Endothelial cell of umbilical vein (primary cell): Measurements from ENCODE around the gene CHKB. TPM values are rescaled to one million over a fixed set of nuclear protein-coding genes. Genes with fewer than 3 reads are reported as not detected.

Experiments
- BruUV-seq: library from RNA; stranded (reverse); fragments of 400-500 nt; replicated peaks from 2 replicates; lab custom pipeline; 2021; lab: Mats Ljungman, UMichigan
- CTCF ChIA-PET: fragments of 300-600, 350-600 bp; sonication (Branson Sonifier 250); formaldehyde crosslinking; loops from one replicate; lab custom pipeline; 2021; ENCODE audit warnings: antibody characterized with exemption, inconsistent platforms; lab: Charles Lee
- POLR2A ChIA-PET: fragments of 300-600, 350-600 bp; sonication (Branson Sonifier 250); formaldehyde crosslinking; loops from one replicate; lab custom pipeline; 2021; ENCODE audit warnings: antibody characterized with exemption, inconsistent platforms; lab: Charles Lee
- DNase-seq: peaks from one replicate; pipeline ENCODE4 v3.0.0-alpha.2; 2011; ENCODE audit warnings: low read depth, low spot score
- FAIRE-seq: peaks from 2 replicates; lab custom pipeline; 2011; peaks lifted over from hg19 to GRCh38; lab: Jason Lieb, UNC
- H2AFZ ChIP-seq: 2 replicates; pipeline ENCODE4 v1.6.0; 2012; ENCODE audit warnings: low read depth, low read length, control low read depth, inconsistent platforms
- H3K27ac ChIP-seq: 2 replicates; pipeline ENCODE4 v1.5.1; 2011; ENCODE audit warnings: low read depth, mild to moderate bottlenecking, control low read depth, low read length, moderate library complexity; ENCODE audit not compliant: insufficient read depth
- H3K27me3 ChIP-seq, 2 experiments: 2 replicates each; pipeline versions ENCODE4 v1.6.0 to v1.6.1; 2011; ENCODE audit warnings: low read length in 2 of 2, mixed read lengths in 1 of 2; ENCODE audit not compliant: control insufficient read depth in 2 of 2, insufficient read depth in 2 of 2
- H3K36me3 ChIP-seq, 2 experiments: 2 replicates in 1 of 2; 3 replicates in 1 of 2; pipeline ENCODE4 v1.5.1; 2011; ENCODE audit warnings: low read length in 2 of 2, mild to moderate bottlenecking in 1 of 2, moderate library complexity in 1 of 2; ENCODE audit not compliant: control insufficient read depth in 2 of 2, insufficient read depth in 2 of 2; ENCODE audit errors: extremely low read depth in 1 of 2
- H3K4me1 ChIP-seq: 3 replicates; pipeline ENCODE4 v1.5.1; 2011; ENCODE audit warnings: mild to moderate bottlenecking, low read length; ENCODE audit not compliant: control insufficient read depth, insufficient read depth; ENCODE audit errors: extremely low read depth
- H3K4me2 ChIP-seq: 2 replicates; pipeline ENCODE4 v1.6.1; 2011; ENCODE audit warnings: low read length, control low read depth, mixed read lengths; ENCODE audit not compliant: insufficient read depth
- H3K4me3 ChIP-seq, 3 experiments: fragments of 200-600 bp in 1 of 3; sonication (generic), shearing (Covaris generic) in 1 of 3; replicated peaks in 1 of 3; 2 replicates each; pipeline ENCODE4 v1.5.1; 2011 to 2016; ENCODE audit warnings: control low read depth in 3 of 3, low read length in 3 of 3, mild to moderate bottlenecking in 2 of 3, inconsistent platforms in 1 of 3, low read depth in 1 of 3, moderate library complexity in 1 of 3; ENCODE audit not compliant: insufficient read depth in 1 of 3
- H3K79me2 ChIP-seq: 2 replicates; pipeline ENCODE4 v1.6.0; 2012; ENCODE audit warnings: low read length, inconsistent platforms; ENCODE audit not compliant: control insufficient read depth, insufficient read depth
- H3K9ac ChIP-seq: replicated peaks from 2 replicates; pipeline ENCODE3; 2011; ENCODE audit warnings: low read length, control low read depth; ENCODE audit not compliant: insufficient read depth; ENCODE audit errors: extremely low read depth
- H3K9me1 ChIP-seq: replicated peaks from 3 replicates; pipeline ENCODE4 v1.6.0; 2011; ENCODE audit warnings: mild to moderate bottlenecking, low read length; ENCODE audit not compliant: control insufficient read depth, insufficient read depth; ENCODE audit errors: extremely low read depth
- H3K9me3 ChIP-seq: replicated peaks from 2 replicates; pipeline ENCODE4 v1.5.1; 2012; ENCODE audit warnings: low read length, inconsistent platforms; ENCODE audit not compliant: control insufficient read depth, insufficient read depth
- H4K20me1 ChIP-seq: replicated peaks from 2 replicates; pipeline ENCODE3; 2011; ENCODE audit warnings: mild to moderate bottlenecking, low read length; ENCODE audit not compliant: control insufficient read depth, insufficient read depth; ENCODE audit errors: extremely low read depth
- CTCF ChIP-seq, 2 donors: IDR thresholded peaks; 1 replicate in 1 of 2; 2 replicates in 1 of 2; pipeline ENCODE4 v1.5.1; 2011; ENCODE audit warnings: low read length in 2 of 2, mild to moderate bottlenecking in 2 of 2, moderate library complexity in 2 of 2, control low read depth in 1 of 2, inconsistent platforms in 1 of 2, low read depth in 1 of 2; ENCODE audit not compliant: insufficient read depth in 1 of 2; ENCODE audit errors: extremely low read depth in 1 of 2
- EZH2 ChIP-seq: IDR thresholded peaks from 2 replicates; pipeline ENCODE4 v1.6.1; 2012; ENCODE audit warnings: borderline replicate concordance, low read depth, mild to moderate bottlenecking, moderate library complexity, low read length, inconsistent platforms; ENCODE audit not compliant: severe bottlenecking
- FOS ChIP-seq: IDR thresholded peaks from 2 replicates; pipeline ENCODE4 v1.6.1; 2011; ENCODE audit warnings: mild to moderate bottlenecking, low read length, moderate library complexity, borderline replicate concordance; ENCODE audit not compliant: insufficient read depth
- GATA2 ChIP-seq: IDR thresholded peaks from 2 replicates; pipeline ENCODE4 v1.7.0; 2011; ENCODE audit warnings: low read depth, mild to moderate bottlenecking, moderate library complexity, mixed read lengths, low read length; ENCODE audit not compliant: insufficient read length, insufficient read depth
- JUN ChIP-seq: IDR thresholded peaks from 2 replicates; pipeline ENCODE4 v1.6.1; 2011; ENCODE audit warnings: borderline replicate concordance, low read depth; ENCODE audit not compliant: insufficient read length, insufficient read depth
- MAX ChIP-seq: IDR thresholded peaks from 2 replicates; pipeline ENCODE4 v1.6.1; 2011; ENCODE audit not compliant: insufficient read depth, insufficient read length
- MYC ChIP-seq: IDR thresholded peaks from one replicate; pipeline ENCODE4 v1.6.1; 2011; ENCODE audit warnings: mild to moderate bottlenecking, low read depth, low read length
- POLR2A ChIP-seq: IDR thresholded peaks from 2 replicates; pipeline ENCODE4 v1.6.1; 2012; ENCODE audit warnings: low read depth, mild to moderate bottlenecking, control low read depth, low read length
- POLR2AphosphoS5 ChIP-seq: IDR thresholded peaks from 2 replicates; pipeline ENCODE4 v1.6.1; 2012; ENCODE audit warnings: low read depth, mild to moderate bottlenecking, control low read depth, low read length, moderate library complexity; ENCODE audit not compliant: insufficient read depth
- dilution Hi-C: fragments of 300-500 bp; cut with MboI; formaldehyde crosslinking; loops from one replicate; pipeline ENCODE4 v1.15.0; 2019; ENCODE audit warnings: low sequenced_read_pairs; ENCODE audit not compliant: extremely low pct_ligation_motif_present
- intact Hi-C: fragments of 100-400 bp; cut with micrococcal nuclease; formaldehyde crosslinking; loops from one replicate; pipeline ENCODE4 v1.10.0; 2022
- polyA plus RNA-seq, 4 experiments: library from polyadenylated mRNA; depleted of rRNA in 3 of 4; stranded (reverse) in 3 of 4; unstranded in 1 of 4; fragments of >200 nt; gene quantifications; 2 replicates each; pipeline versions ENCODE4 v1.2.1 to v1.2.3, GENCODE V29; 2011 to 2012; ENCODE audit warnings: missing spikeins in 1 of 4
- total RNA-seq: library from RNA; stranded (reverse); gene quantifications from 2 replicates; pipeline ENCODE4 v1.2.3, GENCODE V29; 2021

The CHKB gene
- total and polyA plus RNA-seq, 2 donors (not counting 3 experiments of a cell fraction or from before 2014, with no cell fraction given): 62.4 to 70.6 TPM

- intact Hi-C loops (no loop called here), dilution Hi-C loops (no loop called here)
- Histone ChIP-seq H3K27ac (no peak overlapping the region), H3K9ac (no peak overlapping the region), H3K36me3 (no peaks in the 10 kb centered on the region), H3K79me2 (no peaks in the 10 kb centered on the region), H3K4me2 (no peak overlapping the region), H2AFZ (no peak overlapping the region), H4K20me1 (no peaks in the 10 kb centered on the region), H3K9me3 (no peaks in the 10 kb centered on the region), H3K9me1 (no peaks in the 10 kb centered on the region), H3K27me3 (peaks cover 6 to 11% of the 10 kb centered on the region in 2 experiments), H3K4me1 (peaks cover 5% of the 10 kb centered on the region), H3K4me3 (no peak overlapping the region)
- no TSS peak for BruUV-seq
- no peak for FAIRE-seq
- no peak for DNase-seq
- no peak for TF ChIP-seq POLR2AphosphoS5
- no peak for TF ChIP-seq POLR2A
- no peak for TF ChIP-seq EZH2
- no peak for TF ChIP-seq MAX
- no peak for TF ChIP-seq MYC
- TF ChIP-seq CTCF (IDR thresholded peaks at IDR 0.05; ENCODE audit: extremely low read depth in 1 of 2, insufficient read depth in 1 of 2, low read depth in 1 of 2, low read length in 2 of 2): no peak
- TF ChIP-seq JUN: no peak
- no peak for TF ChIP-seq FOS
- no peak for TF ChIP-seq GATA2
- ChIA-PET CTCF (interaction anchor here (0.8 to 2.6 kb wide), 9 partner anchors 11 to 62 kb away, joined by 3 to 15 read pairs (median 5); partner anchors contain the start of gene SCO2), POLR2A (no interaction called here)
Observed at GRCh38 chr22:50564289-50564688, 18.4 kb downstream of the CHKB start.
